HG03103 (cell line): ENCODE results near the gene PPP1R15A.
"Not testable (repeated sequence)": the region's sequence is repeated elsewhere in the genome, so short reads cannot be mapped to it uniquely, and the experiment has no call there.

ENCODE experiments used
- ATAC-seq: cut with Tn5 transposase; IDR thresholded peaks from one replicate; pipeline ENCODE4 v1.9.1; 2021; ENCODE audit warnings: low read depth; ENCODE audit not compliant: unreplicated experiment

The PPP1R15A gene

GRCh38 chr19:48872182-48872883, at the start of gene PPP1R15A:
PPP1R15A (plus strand) TSS chr19:48872421; CDS start chr19:48873234, 813 bp downstream.
- ATAC-seq: no peak

- no peak for ATAC-seq
These were observed 49.7 kb upstream of the PPP1R15A start for GRCh38 chr19:48822514-48822913.

GRCh38 chr19:48826606-48827020, 45.6 kb upstream of the PPP1R15A start:
- ATAC-seq: no peak

GRCh38 chr19:48830088-48830487, 42.1 kb upstream of the PPP1R15A start:
- no peak for ATAC-seq

GRCh38 chr19:48830965-48831364, 41.3 kb upstream of the PPP1R15A start:
- no peak for ATAC-seq

- ATAC-seq: no peak
These were observed 39.2 kb upstream of the PPP1R15A start for GRCh38 chr19:48833049-48833448.

- ATAC-seq: no peak
These were observed 38.2 kb upstream of the PPP1R15A start for GRCh38 chr19:48833977-48834376.

GRCh38 chr19:48835734-48836088, 36.5 kb upstream of the PPP1R15A start:
- ATAC-seq: peak; percentile 72

GRCh38 chr19:48836089-48837017, 35.9 kb upstream of the PPP1R15A start, which contains the start of gene HSD17B14:
HSD17B14 (minus strand) TSS chr19:48836491; CDS start chr19:48836411, 80 bp downstream.
- no peak for ATAC-seq

- ATAC-seq: no peak
These were observed 35.1 kb upstream of the PPP1R15A start for GRCh38 chr19:48837051-48837524.

GRCh38 chr19:48837687-48838086, 34.5 kb upstream of the PPP1R15A start:
- no peak for ATAC-seq

- no peak for ATAC-seq
These were observed 31.2 kb upstream of the PPP1R15A start for GRCh38 chr19:48841047-48841446.

GRCh38 chr19:48841571-48841970, 30.6 kb upstream of the PPP1R15A start:
- no peak for ATAC-seq

- no peak for ATAC-seq
These were observed 29.4 kb upstream of the PPP1R15A start for GRCh38 chr19:48842789-48843162.

GRCh38 chr19:48844472-48844871, 27.7 kb upstream of the PPP1R15A start:
- no peak for ATAC-seq

- no peak for ATAC-seq
These were observed 26.8 kb upstream of the PPP1R15A start for GRCh38 chr19:48845384-48845783.

GRCh38 chr19:48846659-48847058, 25.6 kb upstream of the PPP1R15A start:
- ATAC-seq: not testable (repeated sequence)

- no peak for ATAC-seq
These were observed 19.9 kb upstream of the PPP1R15A start for GRCh38 chr19:48852292-48852691.

- ATAC-seq: no peak
These were observed 18.7 kb upstream of the PPP1R15A start for GRCh38 chr19:48853483-48853882.

GRCh38 chr19:48854103-48854502, 18.1 kb upstream of the PPP1R15A start:
- no peak for ATAC-seq

- no peak for ATAC-seq
These were observed 15.3 kb upstream of the PPP1R15A start for GRCh38 chr19:48856921-48857320.
